Skeletal muscle satellite cell (primary cell): ENCODE results near the gene PSMB9.
"Not testable (repeated sequence)": the region's sequence is repeated elsewhere in the genome, so short reads cannot be mapped to it uniquely, and the experiment has no call there.

Source experiments
- H3K27me3 ChIP-seq: 2 replicates; pipeline ENCODE4 v1.7.0; 2013; ENCODE audit warnings: low read length; ENCODE audit not compliant: control insufficient read depth, insufficient read depth
- H3K36me3 ChIP-seq: 2 replicates; pipeline ENCODE4 v1.7.0; 2013; ENCODE audit warnings: mild to moderate bottlenecking, control low read depth, low read length; ENCODE audit not compliant: insufficient read depth
- H3K4me1 ChIP-seq: 2 replicates; pipeline ENCODE4 v1.7.0; 2013; ENCODE audit warnings: low read length; ENCODE audit not compliant: control insufficient read depth, insufficient read depth
- H3K4me2 ChIP-seq: 2 replicates; pipeline ENCODE4 v1.7.0; 2013; ENCODE audit warnings: mild to moderate bottlenecking, low read length
- H3K4me3 ChIP-seq: 2 replicates; pipeline ENCODE4 v1.7.0; 2013; ENCODE audit warnings: low read length
- H3K9ac ChIP-seq: 2 replicates; pipeline ENCODE4 v1.7.0; 2013; ENCODE audit warnings: mild to moderate bottlenecking, low read depth, low read length, moderate library complexity
- H3K9me3 ChIP-seq: replicated peaks from 2 replicates; pipeline ENCODE4 v1.7.0; 2013; ENCODE audit warnings: mild to moderate bottlenecking, control low read depth, low read length

The PSMB9 gene

DNA sequence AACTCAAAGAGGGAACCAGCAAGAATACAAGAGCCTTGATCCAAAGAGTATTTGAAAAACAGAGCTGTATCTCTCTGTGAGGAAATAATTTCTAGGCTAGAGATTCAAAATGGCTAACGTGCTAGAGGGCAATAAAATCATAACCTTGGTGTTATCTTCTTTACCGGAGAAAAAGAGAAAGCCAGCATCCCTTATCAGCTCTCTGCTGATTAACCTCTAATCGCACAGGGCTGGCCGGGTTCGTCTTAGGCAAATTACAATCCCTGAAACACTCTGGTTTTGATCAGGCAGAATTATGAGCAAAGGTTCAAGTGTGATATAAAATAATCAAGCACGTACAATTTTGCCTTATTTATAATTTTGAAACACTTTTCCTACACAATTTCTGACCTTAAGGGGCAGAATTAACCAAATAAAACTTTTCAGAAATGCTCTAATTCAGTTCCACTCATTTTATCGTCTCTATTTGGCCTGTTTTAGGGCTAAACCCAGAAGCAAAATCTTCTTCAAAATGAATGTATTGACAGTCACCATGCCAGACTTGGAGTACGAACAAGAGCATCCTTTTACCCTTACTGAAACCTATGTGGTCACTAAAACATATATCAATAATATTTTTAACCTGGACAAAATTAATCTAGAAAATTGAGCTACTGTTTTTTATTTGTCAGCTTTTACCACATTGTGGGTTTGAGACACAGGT, 13.7 kb downstream of the PSMB9 start:
- no peaks in the 10 kb centered on the region for H3K4me1 ChIP-seq
- no peak overlapping the region for H3K4me3 ChIP-seq
- no peak overlapping the region for H3K9ac ChIP-seq

GRCh38 chr6:32868257-32868788, 14.3 kb downstream of the PSMB9 start:
- Histone ChIP-seq H3K9me3 (no peaks in the 10 kb centered on the region), H3K4me2 (no peak overlapping the region), H3K4me3 (no peak overlapping the region), H3K4me1 (no peaks in the 10 kb centered on the region), H3K27me3 (peaks cover 58% of the 10 kb centered on the region), H3K9ac (no peak overlapping the region), H3K36me3 (no peaks in the 10 kb centered on the region)

More for the DNA sequence above, 13.7 kb downstream of the PSMB9 start:
- peaks cover 62% of the 10 kb centered on the region for H3K27me3 ChIP-seq
- H3K36me3 ChIP-seq = no peaks in the 10 kb centered on the region
- H3K4me2 ChIP-seq = no peak overlapping the region
- H3K9me3 ChIP-seq = no peaks in the 10 kb centered on the region

DNA sequence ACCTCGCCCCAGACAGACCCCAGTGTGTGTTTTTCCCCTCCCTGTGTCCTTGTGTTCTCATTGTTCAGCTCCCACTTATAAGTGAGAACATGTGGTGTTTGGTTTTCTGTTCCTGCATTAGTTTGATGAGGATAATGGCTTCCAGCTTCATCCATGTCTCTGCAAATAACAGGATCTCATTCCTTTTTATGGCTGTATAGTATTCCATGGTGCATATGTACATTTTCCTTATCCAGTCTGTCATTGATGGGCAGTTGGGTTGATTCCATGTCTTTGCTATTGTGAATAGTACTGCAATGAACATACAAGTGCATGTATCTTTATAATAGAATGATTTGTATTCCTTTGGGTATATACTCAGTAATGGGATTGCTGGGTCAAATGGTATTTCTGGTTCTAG, 20.0 kb downstream of the PSMB9 start:
- H3K36me3 ChIP-seq, H3K4me1 ChIP-seq, H3K9ac ChIP-seq, H3K4me2 ChIP-seq, H3K4me3 ChIP-seq, H3K9me3 ChIP-seq: not testable (repeated sequence)
- peaks cover 61% of the 10 kb centered on the region for H3K27me3 ChIP-seq

- Histone ChIP-seq H3K36me3 (no peaks in the 10 kb centered on the region), H3K4me2 (no peak overlapping the region), H3K9ac (no peak overlapping the region), H3K4me1 (no peaks in the 10 kb centered on the region), H3K4me3 (no peak overlapping the region), H3K27me3 (peaks cover 60% of the 10 kb centered on the region), H3K9me3 (no peaks in the 10 kb centered on the region)
Observed at GRCh38 chr6:32876603-32877002, 22.6 kb downstream of the PSMB9 start.

GRCh38 chr6:32879691-32880090, 25.7 kb downstream of the PSMB9 start:
- no peak overlapping the region for H3K9ac ChIP-seq
- no peaks in the 10 kb centered on the region for H3K4me1 ChIP-seq
- no peaks in the 10 kb centered on the region for H3K36me3 ChIP-seq
- peaks cover 66% of the 10 kb centered on the region for H3K27me3 ChIP-seq
- H3K4me3 ChIP-seq = no peak overlapping the region
- no peak overlapping the region for H3K4me2 ChIP-seq
- H3K9me3 ChIP-seq = no peaks in the 10 kb centered on the region

GRCh38 chr6:32880962-32881361, 27.0 kb downstream of the PSMB9 start:
- not testable (repeated sequence) for H3K9me3 ChIP-seq
- peaks cover 57% of the 10 kb centered on the region for H3K27me3 ChIP-seq

DNA sequence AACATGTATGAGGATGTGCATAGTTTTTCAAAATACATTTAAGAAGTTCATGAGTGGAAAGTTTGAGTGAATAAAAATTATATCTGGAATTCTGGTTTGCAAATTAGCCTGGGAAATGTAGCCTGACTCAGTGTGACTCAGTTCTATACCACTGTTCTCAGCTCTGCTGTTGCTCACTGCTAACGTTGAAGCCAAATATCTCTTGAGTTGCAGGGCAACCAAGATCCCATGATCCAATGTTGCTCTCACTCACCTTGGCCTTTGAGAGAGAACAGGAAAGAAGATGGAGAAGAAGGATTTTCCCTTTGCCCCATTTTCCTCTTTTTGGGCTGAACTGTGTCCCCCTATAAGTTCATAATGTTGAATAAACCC, 28.9 kb downstream of the PSMB9 start:
- Histone ChIP-seq H3K9me3 (no peaks in the 10 kb centered on the region), H3K9ac (no peak overlapping the region), H3K4me3 (no peak overlapping the region), H3K4me1 (peaks cover 11% of the 10 kb centered on the region), H3K4me2 (no peak overlapping the region), H3K36me3 (no peaks in the 10 kb centered on the region), H3K27me3 (peaks cover 44% of the 10 kb centered on the region)

More at GRCh38 chr6:32880962-32881361, 27.0 kb downstream of the PSMB9 start:
- H3K4me3 ChIP-seq, H3K9ac ChIP-seq, H3K4me1 ChIP-seq, H3K36me3 ChIP-seq, H3K4me2 ChIP-seq: not testable (repeated sequence)

GRCh38 chr6:32883789-32884188, 29.8 kb downstream of the PSMB9 start:
- Histone ChIP-seq H3K4me1 (peaks cover 11% of the 10 kb centered on the region), H3K27me3 (peaks cover 40% of the 10 kb centered on the region), H3K36me3 (no peaks in the 10 kb centered on the region), H3K4me3 (no peak overlapping the region), H3K4me2 (no peak overlapping the region), H3K9me3 (no peaks in the 10 kb centered on the region), H3K9ac (no peak overlapping the region)

GRCh38 chr6:32885698-32886286, 31.8 kb downstream of the PSMB9 start:
- H3K4me1 ChIP-seq = peaks cover 11% of the 10 kb centered on the region
- H3K9me3 ChIP-seq = no peaks in the 10 kb centered on the region
- H3K4me2 ChIP-seq = no peak overlapping the region
- no peak overlapping the region for H3K4me3 ChIP-seq
- H3K9ac ChIP-seq = no peak overlapping the region
- H3K27me3 ChIP-seq = peaks cover 20% of the 10 kb centered on the region
- no peaks in the 10 kb centered on the region for H3K36me3 ChIP-seq

DNA sequence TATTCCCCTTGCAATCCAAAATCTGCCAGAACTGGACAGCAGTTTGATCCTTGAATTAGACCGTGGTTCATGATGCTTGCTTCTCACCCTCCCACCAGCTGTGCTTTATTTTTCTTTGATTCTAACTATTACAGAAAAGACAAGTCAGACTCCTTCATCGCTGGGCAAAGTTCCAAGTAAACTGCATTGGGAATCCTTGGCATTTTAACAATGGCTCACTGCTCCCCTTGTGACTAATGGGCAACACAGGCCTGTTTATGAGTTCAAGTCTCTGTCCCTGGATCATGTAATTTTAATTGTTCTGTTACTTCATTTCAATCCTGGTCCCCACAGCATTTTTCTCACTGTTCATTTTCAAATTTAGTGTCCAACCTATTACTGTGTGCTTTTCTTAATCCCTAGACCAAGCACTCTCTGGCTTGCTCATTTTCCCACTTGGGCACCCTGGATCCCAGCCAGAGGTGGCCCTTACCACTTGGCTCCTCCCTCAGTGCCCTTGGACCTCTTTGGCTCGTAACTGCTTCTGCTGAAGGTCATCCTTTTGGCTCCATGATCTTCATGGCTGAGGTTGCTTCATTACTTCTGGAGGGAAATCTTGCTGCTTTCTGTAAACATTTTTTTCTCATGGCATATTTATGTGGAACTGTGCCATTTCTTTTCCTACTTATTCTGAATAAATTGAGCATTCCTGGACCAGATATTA, 32.8 kb downstream of the PSMB9 start:
- no peaks in the 10 kb centered on the region for H3K36me3 ChIP-seq
- no peak overlapping the region for H3K4me3 ChIP-seq
- H3K4me1 ChIP-seq = peaks cover 11% of the 10 kb centered on the region
- H3K9me3 ChIP-seq = no peaks in the 10 kb centered on the region
- peak overlapping the region; percentile 32 for H3K4me2 ChIP-seq
- H3K9ac ChIP-seq = no peak overlapping the region
- peaks cover 13% of the 10 kb centered on the region for H3K27me3 ChIP-seq

DNA sequence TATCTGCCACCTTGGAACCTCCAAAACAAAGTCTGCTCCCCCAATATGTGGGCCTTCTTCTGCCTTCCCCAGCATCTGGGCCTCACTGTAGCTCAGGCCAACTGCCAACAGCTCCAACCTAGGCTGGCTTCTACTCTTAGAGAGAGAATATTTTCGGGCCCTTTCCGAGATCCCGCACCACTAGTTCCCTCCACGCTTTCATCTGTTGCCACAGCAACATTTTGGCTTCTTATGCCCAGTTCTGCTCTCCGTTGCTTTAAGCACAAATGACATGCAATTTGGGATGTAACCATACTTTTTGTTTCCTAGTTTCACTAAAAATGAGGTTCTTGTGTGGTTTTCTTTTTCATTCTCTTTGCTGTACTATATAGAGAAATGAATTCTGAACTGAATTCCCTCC, 33.6 kb downstream of the PSMB9 start:
- H3K9ac ChIP-seq = no peak overlapping the region
- peaks cover 11% of the 10 kb centered on the region for H3K27me3 ChIP-seq
- no peaks in the 10 kb centered on the region for H3K36me3 ChIP-seq
- H3K9me3 ChIP-seq = no peaks in the 10 kb centered on the region
- no peak overlapping the region for H3K4me2 ChIP-seq
- H3K4me3 ChIP-seq = no peak overlapping the region
- peaks cover 11% of the 10 kb centered on the region for H3K4me1 ChIP-seq
